Astrocyte of the cerebellum (primary cell): ENCODE results near the gene PPP1R12A.

Experiments
- DNase-seq: peaks from one replicate; pipeline ENCODE4 v3.0.0-alpha.2; 2011; ENCODE audit warnings: low read depth
- H3K4me3 ChIP-seq: 2 replicates; pipeline ENCODE4 v1.5.1; 2011; ENCODE audit warnings: mild to moderate bottlenecking, low read depth, low read length, moderate library complexity
- in situ Hi-C: cut with HindIII; loops from 2 replicates; pipeline ENCODE4 v1.10.0; 2017; ENCODE audit warnings: low sequenced_read_pairs
- TF ChIP-seq, protein P1 (sequence below): IDR thresholded peaks from 2 replicates; pipeline ENCODE4 v1.5.1; 2012; ENCODE audit warnings: low read length, low read depth, moderate library complexity, mild to moderate bottlenecking; ENCODE audit errors: missing control alignments

Gene PPP1R12A

DNA sequence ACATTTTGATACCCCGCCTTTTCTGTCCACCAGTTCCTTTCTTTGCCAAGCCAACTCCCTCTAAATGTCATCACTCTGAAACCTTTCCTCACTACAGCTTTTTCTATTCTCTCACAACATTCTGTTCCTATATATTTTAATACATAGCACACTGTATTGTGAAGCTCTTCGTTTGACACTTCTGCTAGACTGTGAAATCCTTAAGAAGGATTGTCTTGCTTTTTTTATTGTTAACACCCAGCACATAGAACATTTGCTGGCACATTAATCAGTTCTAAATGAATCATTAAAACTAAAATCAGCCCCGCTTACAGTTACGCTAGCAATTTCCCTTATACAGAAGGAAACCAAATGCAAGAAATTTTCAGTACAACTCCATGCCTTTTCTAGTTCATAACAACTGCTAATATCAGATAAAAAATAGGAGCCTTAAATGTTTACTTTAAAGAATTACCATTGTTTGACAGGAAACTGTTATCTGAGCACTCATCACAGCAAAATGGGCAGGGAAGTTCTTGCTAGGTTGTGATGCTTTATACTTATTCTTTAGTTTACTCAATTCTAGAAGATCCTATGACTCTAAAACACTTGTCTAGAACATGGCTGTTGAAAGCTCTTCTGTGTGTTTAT, 93.5 kb downstream of the PPP1R12A start:
- TF ChIP-seq, protein P1, sequence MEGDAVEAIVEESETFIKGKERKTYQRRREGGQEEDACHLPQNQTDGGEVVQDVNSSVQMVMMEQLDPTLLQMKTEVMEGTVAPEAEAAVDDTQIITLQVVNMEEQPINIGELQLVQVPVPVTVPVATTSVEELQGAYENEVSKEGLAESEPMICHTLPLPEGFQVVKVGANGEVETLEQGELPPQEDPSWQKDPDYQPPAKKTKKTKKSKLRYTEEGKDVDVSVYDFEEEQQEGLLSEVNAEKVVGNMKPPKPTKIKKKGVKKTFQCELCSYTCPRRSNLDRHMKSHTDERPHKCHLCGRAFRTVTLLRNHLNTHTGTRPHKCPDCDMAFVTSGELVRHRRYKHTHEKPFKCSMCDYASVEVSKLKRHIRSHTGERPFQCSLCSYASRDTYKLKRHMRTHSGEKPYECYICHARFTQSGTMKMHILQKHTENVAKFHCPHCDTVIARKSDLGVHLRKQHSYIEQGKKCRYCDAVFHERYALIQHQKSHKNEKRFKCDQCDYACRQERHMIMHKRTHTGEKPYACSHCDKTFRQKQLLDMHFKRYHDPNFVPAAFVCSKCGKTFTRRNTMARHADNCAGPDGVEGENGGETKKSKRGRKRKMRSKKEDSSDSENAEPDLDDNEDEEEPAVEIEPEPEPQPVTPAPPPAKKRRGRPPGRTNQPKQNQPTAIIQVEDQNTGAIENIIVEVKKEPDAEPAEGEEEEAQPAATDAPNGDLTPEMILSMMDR = no peak
- no peak overlapping the region for H3K4me3 ChIP-seq
- no peak for DNase-seq
- in situ Hi-C loops = no loop called here

DNA sequence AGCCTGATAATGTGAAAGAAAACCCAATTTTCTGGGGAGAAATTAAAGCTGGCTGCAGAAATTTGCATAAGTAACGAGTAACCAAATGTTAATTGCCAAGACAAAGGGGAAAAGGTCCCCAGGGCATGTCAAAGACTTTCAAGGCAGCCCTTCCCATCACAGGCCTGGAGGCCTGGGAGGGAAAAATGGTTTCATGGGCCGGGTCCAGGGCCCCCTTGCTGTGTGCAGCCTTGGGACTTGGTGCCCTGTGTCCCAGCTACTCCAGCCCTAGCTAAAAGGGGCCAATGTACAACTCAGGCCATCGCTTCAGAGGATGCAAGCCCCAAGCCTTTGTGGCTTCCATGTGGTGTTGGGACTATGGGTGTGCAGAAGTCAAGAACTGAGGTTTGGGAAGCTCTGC, 96.5 kb downstream of the PPP1R12A start:
- TF ChIP-seq, protein P1 = no peak
- in situ Hi-C loops = no loop called here
- DNase-seq = no peak
- H3K4me3 ChIP-seq = no peak overlapping the region

- in situ Hi-C loops = no loop called here
- H3K4me3 ChIP-seq = no peak overlapping the region
- DNase-seq = no peak
- TF ChIP-seq, protein P1 = no peak
Measured at GRCh38 chr12:79837575-79837974, 97.3 kb downstream of the PPP1R12A start.

DNA sequence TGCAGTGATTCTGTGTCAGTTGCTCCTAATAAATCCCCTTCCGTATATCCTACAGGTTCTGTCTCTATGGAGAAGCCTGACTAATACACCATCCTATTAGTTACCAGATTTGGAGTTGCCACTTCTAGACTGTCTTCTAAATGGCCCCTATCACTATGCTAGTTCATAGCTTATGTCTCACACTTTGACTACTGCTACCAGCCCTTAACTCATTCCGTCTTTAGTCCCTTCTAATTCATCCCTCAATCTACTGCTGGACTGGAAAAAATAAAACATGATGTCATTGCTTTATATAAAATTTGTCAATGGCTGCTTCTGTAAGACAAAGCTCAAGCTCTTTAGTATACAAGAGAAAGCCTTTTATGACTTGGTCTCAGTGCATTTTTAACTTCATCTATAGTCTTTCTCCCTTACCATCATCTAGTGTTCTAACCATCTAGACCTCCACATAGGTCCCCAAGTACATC, 99.5 kb downstream of the PPP1R12A start:
- no peak overlapping the region for H3K4me3 ChIP-seq
- no peak for DNase-seq
- in situ Hi-C loops = no loop called here
- TF ChIP-seq, protein P1 = no peak

DNA sequence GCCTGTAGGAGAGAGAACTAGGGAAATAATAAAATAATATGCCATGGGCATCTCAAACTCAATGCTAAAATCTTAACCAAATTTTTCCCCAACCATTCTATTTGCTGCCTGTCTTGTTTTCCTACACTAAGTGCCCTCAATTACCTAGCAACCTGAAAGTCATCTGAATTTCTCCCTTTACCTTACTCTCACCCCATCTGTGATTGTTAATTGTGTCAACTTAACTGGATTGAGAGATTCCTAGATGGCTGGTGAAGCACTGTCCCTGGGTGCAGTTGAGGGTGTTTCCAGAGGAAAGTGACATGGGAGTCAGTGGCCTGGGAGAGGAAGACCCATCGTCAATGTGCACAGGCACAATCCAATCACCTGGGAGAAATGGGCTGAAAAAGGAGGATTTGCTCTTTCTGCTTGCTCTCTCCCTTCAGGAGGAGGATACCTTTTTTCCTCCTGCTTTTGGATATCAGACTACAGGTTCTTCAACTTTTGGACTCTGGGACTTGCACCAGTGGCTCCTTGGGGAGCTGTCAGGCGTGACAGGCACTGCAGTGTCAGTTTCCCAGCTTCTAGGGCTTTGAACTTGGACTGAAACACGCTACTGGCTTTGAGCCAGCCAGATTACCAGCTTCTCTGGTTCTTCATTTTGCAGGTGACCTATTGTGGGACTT, 100.1 kb downstream of the PPP1R12A start:
- TF ChIP-seq, protein P1 = no peak
- in situ Hi-C loops = loop anchor here (5.0 kb wide), 1 partner anchor 37 kb away; no protein-coding TSS in a partner anchor
- no peak overlapping the region for H3K4me3 ChIP-seq
- no peak for DNase-seq

DNA sequence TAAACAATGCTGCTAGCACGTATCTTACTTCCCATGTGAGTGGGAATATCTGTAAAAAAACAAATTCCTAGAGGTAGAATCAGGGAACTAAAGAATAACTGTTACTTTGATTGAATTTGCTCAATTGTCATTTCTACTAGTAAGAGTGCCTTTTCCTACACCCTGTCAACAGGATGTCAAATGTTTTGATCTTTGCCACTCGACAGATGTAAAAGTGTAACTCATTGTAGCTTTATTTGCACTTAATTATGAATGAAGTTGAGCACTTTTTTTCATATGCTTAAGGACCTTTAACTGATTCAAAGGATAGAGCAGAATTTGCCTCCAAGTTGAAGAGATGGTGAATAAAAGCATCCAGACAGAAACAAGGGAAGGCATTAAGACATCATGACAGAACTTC, 104.5 kb downstream of the PPP1R12A start:
- TF ChIP-seq, protein P1 = no peak
- no peak overlapping the region for H3K4me3 ChIP-seq
- in situ Hi-C loops = loop anchor here (5.0 kb wide), 1 partner anchor 42 kb away; no protein-coding TSS in a partner anchor
- DNase-seq = no peak
